GM10847 (cell line): ENCODE data around the gene CREM.

Source experiments
- POLR2A ChIP-seq: IDR thresholded peaks from 2 replicates; pipeline ENCODE4 v1.6.1; 2011; ENCODE audit not compliant: insufficient read length; ENCODE audit errors: extremely low read depth

CREM gene

GRCh38 chr10:35219891-35220890 lies 93.5 kb downstream of the CREM start:
- TF ChIP-seq POLR2A = no peak

- no peak for TF ChIP-seq POLR2A
Measured at GRCh38 chr10:35223016-35223415, 96.4 kb downstream of the CREM start.

- no peak for TF ChIP-seq POLR2A
Measured at GRCh38 chr10:35224045-35224740, 97.5 kb downstream of the CREM start.

- TF ChIP-seq POLR2A = no peak
Measured at GRCh38 chr10:35225204-35225603, 98.6 kb downstream of the CREM start.

GRCh38 chr10:35226507-35226906 lies 99.9 kb downstream of the CREM start:
- TF ChIP-seq POLR2A = no peak

GRCh38 chr10:35228058-35228457 lies 101.4 kb downstream of the CREM start:
- no peak for TF ChIP-seq POLR2A

GRCh38 chr10:35231646-35232045 lies 105.0 kb downstream of the CREM start:
- no peak for TF ChIP-seq POLR2A

GRCh38 chr10:35232527-35232926 lies 105.9 kb downstream of the CREM start:
- no peak for TF ChIP-seq POLR2A

- no peak for TF ChIP-seq POLR2A
Measured at GRCh38 chr10:35234073-35234472, 107.4 kb downstream of the CREM start.

GRCh38 chr10:35236739-35237138 lies 110.1 kb downstream of the CREM start:
- TF ChIP-seq POLR2A = no peak

GRCh38 chr10:35237766-35238512 lies 111.3 kb downstream of the CREM start:
- TF ChIP-seq POLR2A = no peak

GRCh38 chr10:35244549-35244948 lies 117.9 kb downstream of the CREM start:
- TF ChIP-seq POLR2A = no peak

GRCh38 chr10:35246770-35247343 lies 120.2 kb downstream of the CREM start:
- no peak for TF ChIP-seq POLR2A

- no peak for TF ChIP-seq POLR2A
Measured at GRCh38 chr10:35251373-35252100, 124.9 kb downstream of the CREM start.

- TF ChIP-seq POLR2A = no peak
Measured at GRCh38 chr10:35257057-35257983, 130.7 kb downstream of the CREM start.
